Measurements from ENCODE around the gene EIF2D. TPM values are rescaled to one million over a fixed set of nuclear protein-coding genes. Genes with fewer than 3 reads are reported as not detected.
A peak's percentile ranks its signal among the peaks of the same experiment; 100 is the strongest.

Gene EIF2D
- total and polyA plus RNA-seq, 2 of the 13 experiments (the other 11 are each of a cell fraction or from before 2014, with no cell fraction given): 45.1 to 64.9 TPM

GRCh38 chr1:206635080-206635977, 23.1 kb upstream of the EIF2D start, which contains the start of gene DYRK3 (continued):
- TF ChIP-seq SKIL (CRISPR knock-in tag; IDR thresholded peaks at IDR 0.05; ENCODE audit: borderline replicate concordance) (no peak), ZNF678 (CRISPR knock-in tag; IDR thresholded peaks at IDR 0.05) (0 out of 2 replicates have a peak, but pooled peaks have one; percentile 76), ZNF235 (CRISPR knock-in tag; IDR thresholded peaks at IDR 0.05; ENCODE audit: borderline replicate concordance) (peak; percentile 88; the same call in 1 of the 2 replicates), ZBTB25 (CRISPR knock-in tag; IDR thresholded peaks at IDR 0.05) (no peak), ZNF17 (CRISPR knock-in tag; IDR thresholded peaks at IDR 0.05) (no peak), PREB (CRISPR knock-in tag; IDR thresholded peaks at IDR 0.05) (no peak), IRF2 (CRISPR knock-in tag; IDR thresholded peaks at IDR 0.05) (peak; percentile 30; the same call in 1 of the 2 replicates), ZSCAN12 (CRISPR knock-in tag; IDR thresholded peaks at IDR 0.05) (no peak), ZNF710 (CRISPR knock-in tag; IDR thresholded peaks at IDR 0.05; ENCODE audit: borderline replicate concordance) (peak; percentile 79; the same call in 1 of the 2 replicates), ZNF564 (CRISPR knock-in tag; IDR thresholded peaks at IDR 0.05) (no peak), ZNF740 (CRISPR knock-in tag; IDR thresholded peaks at IDR 0.05) (no peak), ZNF550 (CRISPR knock-in tag; IDR thresholded peaks at IDR 0.05; ENCODE audit: borderline replicate concordance) (no peak), E2F1 (CRISPR knock-in tag; IDR thresholded peaks at IDR 0.05) (peak; percentile 53; the same call in 1 of the 2 replicates), AKNA (CRISPR knock-in tag; IDR thresholded peaks at IDR 0.05; ENCODE audit: borderline replicate concordance) (no peak)
